ENCODE results near the gene SDCCAG8.

The SDCCAG8 gene

GRCh38 chr1:243345205-243345604 lies 89.4 kb downstream of the SDCCAG8 start:
- no peak for TF ChIP-seq CTCF (IDR thresholded peaks at IDR 0.05; ENCODE audit: control insufficient read depth, insufficient read depth, low read depth, low read length, missing control alignments)
- no peak for DNase-seq (ENCODE audit: low read depth)
- H3K4me3 ChIP-seq (ENCODE audit: control insufficient read depth, low read depth, low read length): no peak overlapping the region

- no peak overlapping the region for H3K4me3 ChIP-seq (ENCODE audit: control insufficient read depth, low read depth, low read length)
- no peak for TF ChIP-seq CTCF (IDR thresholded peaks at IDR 0.05; ENCODE audit: control insufficient read depth, insufficient read depth, low read depth, low read length, missing control alignments)
These were observed 90.2 kb downstream of the SDCCAG8 start for GRCh38 chr1:243346016-243346415.

GRCh38 chr1:243346468-243346867 lies 90.6 kb downstream of the SDCCAG8 start:
- TF ChIP-seq CTCF (IDR thresholded peaks at IDR 0.05; ENCODE audit: control insufficient read depth, insufficient read depth, low read depth, low read length, missing control alignments): no peak
- H3K4me3 ChIP-seq (ENCODE audit: control insufficient read depth, low read depth, low read length): no peak overlapping the region
- DNase-seq (ENCODE audit: low read depth): no peak

More at GRCh38 chr1:243346016-243346415, 90.2 kb downstream of the SDCCAG8 start:
- no peak for DNase-seq (ENCODE audit: low read depth)

- no peak for DNase-seq (ENCODE audit: low read depth)
- no peak for TF ChIP-seq CTCF (IDR thresholded peaks at IDR 0.05; ENCODE audit: control insufficient read depth, insufficient read depth, low read depth, low read length, missing control alignments)
These were observed 92.5 kb downstream of the SDCCAG8 start for GRCh38 chr1:243348331-243348730.

GRCh38 chr1:243349128-243349527 lies 93.3 kb downstream of the SDCCAG8 start:
- DNase-seq (ENCODE audit: low read depth): no peak
- H3K4me3 ChIP-seq (ENCODE audit: control insufficient read depth, low read depth, low read length): no peak overlapping the region
- no peak for TF ChIP-seq CTCF (IDR thresholded peaks at IDR 0.05; ENCODE audit: control insufficient read depth, insufficient read depth, low read depth, low read length, missing control alignments)

More at GRCh38 chr1:243348331-243348730, 92.5 kb downstream of the SDCCAG8 start:
- H3K4me3 ChIP-seq (ENCODE audit: control insufficient read depth, low read depth, low read length): no peak overlapping the region

- no peak for TF ChIP-seq CTCF (IDR thresholded peaks at IDR 0.05; ENCODE audit: control insufficient read depth, insufficient read depth, low read depth, low read length, missing control alignments)
- no peak overlapping the region for H3K4me3 ChIP-seq (ENCODE audit: control insufficient read depth, low read depth, low read length)
- DNase-seq (ENCODE audit: low read depth): no peak
These were observed 95.5 kb downstream of the SDCCAG8 start for GRCh38 chr1:243351337-243351736.
